Sigmoid colon (tissue), 4 donors: ENCODE data around the gene U2AF2.

Source experiments
- CTCF ChIP-seq, 4 experiments: fragments of 450-650 bp in 3 of 4; fragments of 200-600 bp in 1 of 4; IDR thresholded peaks; one replicate each; pipeline ENCODE4 v1.5.1; 2016 to 2019; ENCODE audit warnings: antibody characterized with exemption in 4 of 4, mild to moderate bottlenecking in 3 of 4, moderate library complexity in 2 of 4
- EP300 ChIP-seq, 4 donors: sonication (generic); formaldehyde crosslinking; IDR thresholded peaks; one replicate each; pipeline ENCODE4 v1.6.1; 2017; ENCODE audit warnings: antibody characterized with exemption in 4 of 4
- POLR2A ChIP-seq, 2 donors: fragments of 450-650 bp; IDR thresholded peaks; one replicate each; pipeline ENCODE4 v1.6.1; 2016; ENCODE audit warnings: antibody characterized with exemption in 2 of 2, mild to moderate bottlenecking in 2 of 2, moderate library complexity in 2 of 2
- POLR2AphosphoS5 ChIP-seq, 4 donors: sonication (generic); formaldehyde crosslinking; IDR thresholded peaks; one replicate each; pipeline ENCODE4 v1.6.1; 2017; ENCODE audit warnings: antibody characterized with exemption in 4 of 4

- TF ChIP-seq CTCF (IDR thresholded peaks at IDR 0.05) (no peak), POLR2A (IDR thresholded peaks at IDR 0.05) (no peak), EP300 (IDR thresholded peaks at IDR 0.05) (no peak), POLR2AphosphoS5 (IDR thresholded peaks at IDR 0.05) (no peak)
Measured at GRCh38 chr19:55606471-55606787, 48.4 kb upstream of the U2AF2 start.
